Measurements from ENCODE around the gene METAP1D. TPM values are rescaled to one million over a fixed set of nuclear protein-coding genes. Genes with fewer than 3 reads are reported as not detected.
"Not testable (repeated sequence)": the region's sequence is repeated elsewhere in the genome, so short reads cannot be mapped to it uniquely, and the experiment has no call there.

METAP1D gene
- total RNA-seq, 1 experiment from 2014 or later: 15.8 TPM

DNA sequence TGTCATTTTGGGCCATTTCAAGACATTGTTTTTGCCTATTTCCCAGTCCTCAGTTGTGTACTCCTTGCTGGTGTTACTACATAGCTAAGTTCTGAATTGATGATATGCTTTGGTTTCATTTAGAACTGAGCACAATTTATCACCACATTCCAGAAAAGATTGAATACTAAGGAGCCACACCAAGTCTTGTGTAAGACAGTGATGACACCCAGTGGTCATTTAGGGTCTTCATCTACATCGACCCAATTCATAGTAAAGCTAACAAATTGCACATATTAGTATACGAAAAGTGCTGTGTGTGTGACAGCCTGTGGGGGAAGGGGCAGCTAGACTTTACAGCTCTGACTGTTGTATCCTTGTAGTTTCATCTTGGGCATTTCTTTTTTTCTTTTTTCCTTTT is 113.9 kb downstream of the METAP1D start:
- RAD21 ChIA-PET (ENCODE audit: low non-redundant PET in 1 of 2, low total read pairs in 2 of 2, uncharacterized antibody in 2 of 2, unreplicated experiment in 2 of 2): interaction anchor here (0.6 to 1.2 kb wide), 5 partner anchors 13 to 540 kb away, joined by 3 to 5 read pairs (median 3); partner anchors contain the start of gene DYNC1I2 (in 1 of the 2)
- Histone ChIP-seq H3K9me2 (ENCODE audit: insufficient read depth) (no peaks in the 10 kb centered on the region), H4K20me1 (ENCODE audit: insufficient read depth) (no peaks in the 10 kb centered on the region), H3K4me2 (ENCODE audit: low read length) (no peak overlapping the region), H3K4me3 (replicated peaks in 1 of 2; ENCODE audit: low read depth in 1 of 2, low read length in 2 of 2) (no peak overlapping the region), H3K27ac (ENCODE audit: low read depth, low read length) (no peak overlapping the region), H3K27me3 (ENCODE audit: insufficient read depth, low read length) (no peaks in the 10 kb centered on the region), H2AFZ (ENCODE audit: low read depth, low read length, poor library complexity, severe bottlenecking) (no peak overlapping the region), H3K79me2 (ENCODE audit: insufficient read depth, low read length) (no peaks in the 10 kb centered on the region), H3K9ac (ENCODE audit: low read length) (no peak overlapping the region), H3K4me1 (ENCODE audit: control insufficient read depth in 1 of 2, insufficient read depth in 2 of 2, low read length in 2 of 2) (peaks cover 2% of the 10 kb centered on the region in 2 experiments; a peak in 3 of 4 replicates), H3K36me3 (ENCODE audit: control insufficient read depth in 1 of 2, insufficient read depth in 2 of 2, low read length in 2 of 2) (no peaks in the 10 kb centered on the region), H3K9me3 (ENCODE audit: control insufficient read depth in 1 of 2, insufficient read depth in 1 of 2, low read depth in 1 of 2, low read length in 2 of 2) (no peaks in the 10 kb centered on the region)
- POLR2A ChIA-PET: no interaction called here
- intact Hi-C loops (cut with micrococcal nuclease): loop anchor here (2.0 kb wide), 1 partner anchor 539 kb away; no protein-coding TSS in a partner anchor
- BruUV-seq (replicated peaks): no TSS peak
- DNase-seq (ENCODE audit: low read depth, low spot score) (no peak), ATAC-seq (peak; percentile 83)
- TF ChIP-seq EZH2 (IDR thresholded peaks at IDR 0.05) (no peak), RAD21 (IDR thresholded peaks at IDR 0.05; ENCODE audit: low read depth) (peak; percentile 83), ZNF274 (IDR thresholded peaks at IDR 0.05; ENCODE audit: low read depth, low read length) (no peak)
- TF ChIP-seq, protein P1, sequence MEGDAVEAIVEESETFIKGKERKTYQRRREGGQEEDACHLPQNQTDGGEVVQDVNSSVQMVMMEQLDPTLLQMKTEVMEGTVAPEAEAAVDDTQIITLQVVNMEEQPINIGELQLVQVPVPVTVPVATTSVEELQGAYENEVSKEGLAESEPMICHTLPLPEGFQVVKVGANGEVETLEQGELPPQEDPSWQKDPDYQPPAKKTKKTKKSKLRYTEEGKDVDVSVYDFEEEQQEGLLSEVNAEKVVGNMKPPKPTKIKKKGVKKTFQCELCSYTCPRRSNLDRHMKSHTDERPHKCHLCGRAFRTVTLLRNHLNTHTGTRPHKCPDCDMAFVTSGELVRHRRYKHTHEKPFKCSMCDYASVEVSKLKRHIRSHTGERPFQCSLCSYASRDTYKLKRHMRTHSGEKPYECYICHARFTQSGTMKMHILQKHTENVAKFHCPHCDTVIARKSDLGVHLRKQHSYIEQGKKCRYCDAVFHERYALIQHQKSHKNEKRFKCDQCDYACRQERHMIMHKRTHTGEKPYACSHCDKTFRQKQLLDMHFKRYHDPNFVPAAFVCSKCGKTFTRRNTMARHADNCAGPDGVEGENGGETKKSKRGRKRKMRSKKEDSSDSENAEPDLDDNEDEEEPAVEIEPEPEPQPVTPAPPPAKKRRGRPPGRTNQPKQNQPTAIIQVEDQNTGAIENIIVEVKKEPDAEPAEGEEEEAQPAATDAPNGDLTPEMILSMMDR (IDR thresholded peaks at IDR 0.05 in 2 of 3, conservative IDR thresholded peaks at IDR 0.05 in 1 of 3; ENCODE audit: borderline replicate concordance in 1 of 3, insufficient read depth in 1 of 3, low read depth in 2 of 3, low read length in 2 of 3): peak; percentile 44 to 67 (median 57); a peak in 5 of 6 replicates
- TF ChIP-seq, protein P2, sequence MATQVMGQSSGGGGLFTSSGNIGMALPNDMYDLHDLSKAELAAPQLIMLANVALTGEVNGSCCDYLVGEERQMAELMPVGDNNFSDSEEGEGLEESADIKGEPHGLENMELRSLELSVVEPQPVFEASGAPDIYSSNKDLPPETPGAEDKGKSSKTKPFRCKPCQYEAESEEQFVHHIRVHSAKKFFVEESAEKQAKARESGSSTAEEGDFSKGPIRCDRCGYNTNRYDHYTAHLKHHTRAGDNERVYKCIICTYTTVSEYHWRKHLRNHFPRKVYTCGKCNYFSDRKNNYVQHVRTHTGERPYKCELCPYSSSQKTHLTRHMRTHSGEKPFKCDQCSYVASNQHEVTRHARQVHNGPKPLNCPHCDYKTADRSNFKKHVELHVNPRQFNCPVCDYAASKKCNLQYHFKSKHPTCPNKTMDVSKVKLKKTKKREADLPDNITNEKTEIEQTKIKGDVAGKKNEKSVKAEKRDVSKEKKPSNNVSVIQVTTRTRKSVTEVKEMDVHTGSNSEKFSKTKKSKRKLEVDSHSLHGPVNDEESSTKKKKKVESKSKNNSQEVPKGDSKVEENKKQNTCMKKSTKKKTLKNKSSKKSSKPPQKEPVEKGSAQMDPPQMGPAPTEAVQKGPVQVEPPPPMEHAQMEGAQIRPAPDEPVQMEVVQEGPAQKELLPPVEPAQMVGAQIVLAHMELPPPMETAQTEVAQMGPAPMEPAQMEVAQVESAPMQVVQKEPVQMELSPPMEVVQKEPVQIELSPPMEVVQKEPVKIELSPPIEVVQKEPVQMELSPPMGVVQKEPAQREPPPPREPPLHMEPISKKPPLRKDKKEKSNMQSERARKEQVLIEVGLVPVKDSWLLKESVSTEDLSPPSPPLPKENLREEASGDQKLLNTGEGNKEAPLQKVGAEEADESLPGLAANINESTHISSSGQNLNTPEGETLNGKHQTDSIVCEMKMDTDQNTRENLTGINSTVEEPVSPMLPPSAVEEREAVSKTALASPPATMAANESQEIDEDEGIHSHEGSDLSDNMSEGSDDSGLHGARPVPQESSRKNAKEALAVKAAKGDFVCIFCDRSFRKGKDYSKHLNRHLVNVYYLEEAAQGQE (IDR thresholded peaks at IDR 0.05; ENCODE audit: low read depth): no peak
- TF ChIP-seq, protein P3, sequence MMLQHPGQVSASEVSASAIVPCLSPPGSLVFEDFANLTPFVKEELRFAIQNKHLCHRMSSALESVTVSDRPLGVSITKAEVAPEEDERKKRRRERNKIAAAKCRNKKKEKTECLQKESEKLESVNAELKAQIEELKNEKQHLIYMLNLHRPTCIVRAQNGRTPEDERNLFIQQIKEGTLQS (IDR thresholded peaks at IDR 0.05): no peak
- CTCF ChIA-PET: interaction anchor here (0.6 to 2.5 kb wide), 16 partner anchors 11 to 1185 kb away, joined by 3 to 33 read pairs (median 5); partner anchors contain the start of gene DLX2

DNA sequence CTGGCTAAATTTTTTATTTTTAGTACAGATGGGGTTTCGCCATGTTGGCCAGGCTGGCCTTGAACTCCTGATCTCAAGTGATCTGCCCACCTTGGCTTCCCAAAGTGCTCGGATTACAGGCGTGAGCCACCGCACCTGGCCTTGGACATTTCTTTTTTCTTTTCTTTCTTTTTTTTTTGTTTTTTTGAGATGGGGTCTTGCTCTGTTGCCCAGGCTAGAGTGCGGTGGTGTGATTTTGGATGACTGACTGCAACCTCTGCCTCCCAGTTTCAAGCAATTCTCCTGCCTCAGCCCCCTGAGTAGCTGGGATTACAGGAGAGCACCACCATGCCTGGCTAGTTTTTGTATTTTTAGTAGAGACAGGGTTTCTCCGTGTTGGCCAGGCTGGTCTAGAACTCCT is 114.4 kb downstream of the METAP1D start:
- ATAC-seq; POLR2A ChIA-PET; intact Hi-C loops (cut with micrococcal nuclease); H3K9me2 ChIP-seq (ENCODE audit: insufficient read depth); H3K27ac ChIP-seq (ENCODE audit: low read depth, low read length); H3K9me3 ChIP-seq (ENCODE audit: control insufficient read depth in 1 of 2, insufficient read depth in 1 of 2, low read depth in 1 of 2, low read length in 2 of 2); BruUV-seq (replicated peaks); H2AFZ ChIP-seq (ENCODE audit: low read depth, low read length, poor library complexity, severe bottlenecking); H3K4me1 ChIP-seq (ENCODE audit: control insufficient read depth in 1 of 2, insufficient read depth in 2 of 2, low read length in 2 of 2); DNase-seq (ENCODE audit: low read depth, low spot score); H3K79me2 ChIP-seq (ENCODE audit: insufficient read depth, low read length); H3K27me3 ChIP-seq (ENCODE audit: insufficient read depth, low read length); H3K4me2 ChIP-seq (ENCODE audit: low read length); H3K4me3 ChIP-seq (replicated peaks in 1 of 2; ENCODE audit: low read depth in 1 of 2, low read length in 2 of 2); H4K20me1 ChIP-seq (ENCODE audit: insufficient read depth); H3K36me3 ChIP-seq (ENCODE audit: control insufficient read depth in 1 of 2, insufficient read depth in 2 of 2, low read length in 2 of 2); H3K9ac ChIP-seq (ENCODE audit: low read length): not testable (repeated sequence)
- ChIA-PET CTCF (interaction anchor here (0.6 to 2.5 kb wide), 15 partner anchors 11 to 1186 kb away, joined by 3 to 33 read pairs (median 5); partner anchors contain the start of gene DLX2), RAD21 (ENCODE audit: low non-redundant PET in 1 of 2, low total read pairs in 2 of 2, uncharacterized antibody in 2 of 2, unreplicated experiment in 2 of 2) (interaction anchor here (0.6 to 1.2 kb wide), 5 partner anchors 12 to 541 kb away, joined by 3 to 5 read pairs (median 3); partner anchors contain the start of gene DYNC1I2 (in 1 of the 2))

Data from HCT116 (cell line).